Astrocyte of the cerebellum (primary cell): ENCODE results near the gene DMGDH.

ENCODE experiments used
- DNase-seq: peaks from one replicate; pipeline ENCODE4 v3.0.0-alpha.2; 2011; ENCODE audit warnings: low read depth
- H3K4me3 ChIP-seq: 2 replicates; pipeline ENCODE4 v1.5.1; 2011; ENCODE audit warnings: mild to moderate bottlenecking, low read depth, low read length, moderate library complexity
- CTCF ChIP-seq: IDR thresholded peaks from 2 replicates; pipeline ENCODE4 v1.5.1; 2012; ENCODE audit warnings: low read length, low read depth, moderate library complexity, mild to moderate bottlenecking; ENCODE audit errors: missing control alignments
- in situ Hi-C: cut with HindIII; loops from 2 replicates; pipeline ENCODE4 v1.10.0; 2017; ENCODE audit warnings: low sequenced_read_pairs

Gene DMGDH

GRCh38 chr5:78953092-78953800 lies 116.2 kb downstream of the DMGDH start:
- no peak overlapping the region for H3K4me3 ChIP-seq
- DNase-seq, result no peak
- TF ChIP-seq CTCF, result no peak
- in situ Hi-C loops, result no loop called here
